AG10803 (cell line): Measurements from ENCODE around the gene IKBKE.

Source experiments
- DNase-seq: peaks from one replicate; pipeline ENCODE4 v3.0.0; 2010; ENCODE audit warnings: low read depth
- H3K4me3 ChIP-seq: 2 replicates; pipeline ENCODE4 v1.5.1; 2011; ENCODE audit warnings: mild to moderate bottlenecking, low read length, control low read depth
- CTCF ChIP-seq: conservative IDR thresholded peaks from 2 replicates; pipeline ENCODE4 v1.5.1; 2011; ENCODE audit warnings: mild to moderate bottlenecking, low read length, control low read depth, inconsistent platforms

Gene IKBKE

GRCh38 chr1:206466840-206467649 is 3.2 kb upstream of the IKBKE start:
- no peak for TF ChIP-seq CTCF
- no peak overlapping the region for H3K4me3 ChIP-seq
- no peak for DNase-seq

GRCh38 chr1:206467915-206468314 is 2.4 kb upstream of the IKBKE start:
- peak; percentile 77 for DNase-seq
- no peak overlapping the region for H3K4me3 ChIP-seq
- no peak for TF ChIP-seq CTCF

- no peak for DNase-seq
- H3K4me3 ChIP-seq: no peak overlapping the region
- no peak for TF ChIP-seq CTCF
These were observed 1.7 kb upstream of the IKBKE start for GRCh38 chr1:206468571-206468970.

- TF ChIP-seq CTCF: no peak
- peak overlapping the region; percentile 77; the same call in 1 of the 2 replicates for H3K4me3 ChIP-seq
- no peak for DNase-seq
These were observed 804 bp upstream of the IKBKE start for GRCh38 chr1:206469411-206469932.

- no peak for TF ChIP-seq CTCF
- H3K4me3 ChIP-seq: peak overlapping the region; percentile 77
- peak; percentile 70 for DNase-seq
These were observed 577 bp downstream of the IKBKE start for GRCh38 chr1:206470692-206471414.

GRCh38 chr1:206471415-206471801 is 1.1 kb downstream of the IKBKE start:
- no peak for TF ChIP-seq CTCF
- no peak for DNase-seq
- H3K4me3 ChIP-seq: peak overlapping the region; percentile 77

GRCh38 chr1:206472024-206472423 is 1.7 kb downstream of the IKBKE start:
- no peak for TF ChIP-seq CTCF
- no peak overlapping the region for H3K4me3 ChIP-seq
- no peak for DNase-seq
